HG02798 (cell line): ENCODE data around the gene ST7.

Experiments
- ATAC-seq: cut with Tn5 transposase; IDR thresholded peaks from one replicate; pipeline ENCODE4 v1.9.1; 2021; ENCODE audit warnings: mild to moderate bottlenecking; ENCODE audit not compliant: unreplicated experiment, poor library complexity

Gene ST7

GRCh38 chr7:117048882-117049281 lies 95.6 kb downstream of the ST7 start:
- ATAC-seq = no peak

GRCh38 chr7:117051808-117052207 lies 98.5 kb downstream of the ST7 start:
- ATAC-seq = no peak

- no peak for ATAC-seq
These were observed 100.1 kb downstream of the ST7 start for GRCh38 chr7:117053432-117053831.

- ATAC-seq = no peak
These were observed 108.5 kb downstream of the ST7 start for GRCh38 chr7:117061751-117062150.

- ATAC-seq = no peak
These were observed 109.0 kb downstream of the ST7 start for GRCh38 chr7:117062300-117062699.

- ATAC-seq = no peak
These were observed 111.4 kb downstream of the ST7 start for GRCh38 chr7:117064688-117065087.

- no peak for ATAC-seq
These were observed 112.4 kb downstream of the ST7 start for GRCh38 chr7:117065571-117066150.

GRCh38 chr7:117066668-117067067 lies 113.4 kb downstream of the ST7 start:
- no peak for ATAC-seq

- no peak for ATAC-seq
These were observed 114.0 kb downstream of the ST7 start for GRCh38 chr7:117067340-117067739.

GRCh38 chr7:117068511-117069145 lies 115.3 kb downstream of the ST7 start:
- ATAC-seq = no peak

GRCh38 chr7:117069379-117069778 lies 116.1 kb downstream of the ST7 start:
- peak; percentile 64 for ATAC-seq

- no peak for ATAC-seq
These were observed 118.2 kb downstream of the ST7 start for GRCh38 chr7:117071551-117071950.

- no peak for ATAC-seq
These were observed 119.4 kb downstream of the ST7 start for GRCh38 chr7:117072620-117073118.

- ATAC-seq = no peak
These were observed 121.1 kb downstream of the ST7 start for GRCh38 chr7:117074378-117074777.

- ATAC-seq = no peak
These were observed 122.6 kb downstream of the ST7 start for GRCh38 chr7:117075934-117076333.

GRCh38 chr7:117076426-117076943 lies 123.2 kb downstream of the ST7 start:
- ATAC-seq = no peak

GRCh38 chr7:117077658-117078057 lies 124.4 kb downstream of the ST7 start:
- ATAC-seq = no peak

- ATAC-seq = no peak
These were observed 129.3 kb downstream of the ST7 start for GRCh38 chr7:117082647-117083046.

GRCh38 chr7:117083648-117084047 lies 130.3 kb downstream of the ST7 start:
- no peak for ATAC-seq

- ATAC-seq = no peak
These were observed 131.0 kb downstream of the ST7 start for GRCh38 chr7:117084286-117084685.

- ATAC-seq = no peak
These were observed 132.0 kb downstream of the ST7 start for GRCh38 chr7:117085275-117085674.
